Choroid plexus epithelial cell (primary cell): ENCODE data around the gene PTPRB.
A peak's percentile ranks its signal among the peaks of the same experiment; 100 is the strongest.

Experiments used
- DNase-seq: peaks from one replicate; pipeline ENCODE4 v3.0.0-alpha.2; 2010; ENCODE audit warnings: low read depth
- H3K4me3 ChIP-seq: 2 replicates; pipeline ENCODE4 v1.5.1; 2011; ENCODE audit warnings: low read depth, mild to moderate bottlenecking, control low read depth, low read length, moderate library complexity
- TF ChIP-seq, protein P1 (sequence below): conservative IDR thresholded peaks from 2 replicates; pipeline ENCODE4 v1.5.1; 2011; ENCODE audit warnings: low read depth, mild to moderate bottlenecking, control low read depth, inconsistent platforms, low read length, moderate library complexity

Gene PTPRB

GRCh38 chr12:70590549-70591226 lies 46.5 kb downstream of the PTPRB start:
- peak; percentile 28 for DNase-seq
- H3K4me3 ChIP-seq, result no peak overlapping the region
- TF ChIP-seq, protein P1, sequence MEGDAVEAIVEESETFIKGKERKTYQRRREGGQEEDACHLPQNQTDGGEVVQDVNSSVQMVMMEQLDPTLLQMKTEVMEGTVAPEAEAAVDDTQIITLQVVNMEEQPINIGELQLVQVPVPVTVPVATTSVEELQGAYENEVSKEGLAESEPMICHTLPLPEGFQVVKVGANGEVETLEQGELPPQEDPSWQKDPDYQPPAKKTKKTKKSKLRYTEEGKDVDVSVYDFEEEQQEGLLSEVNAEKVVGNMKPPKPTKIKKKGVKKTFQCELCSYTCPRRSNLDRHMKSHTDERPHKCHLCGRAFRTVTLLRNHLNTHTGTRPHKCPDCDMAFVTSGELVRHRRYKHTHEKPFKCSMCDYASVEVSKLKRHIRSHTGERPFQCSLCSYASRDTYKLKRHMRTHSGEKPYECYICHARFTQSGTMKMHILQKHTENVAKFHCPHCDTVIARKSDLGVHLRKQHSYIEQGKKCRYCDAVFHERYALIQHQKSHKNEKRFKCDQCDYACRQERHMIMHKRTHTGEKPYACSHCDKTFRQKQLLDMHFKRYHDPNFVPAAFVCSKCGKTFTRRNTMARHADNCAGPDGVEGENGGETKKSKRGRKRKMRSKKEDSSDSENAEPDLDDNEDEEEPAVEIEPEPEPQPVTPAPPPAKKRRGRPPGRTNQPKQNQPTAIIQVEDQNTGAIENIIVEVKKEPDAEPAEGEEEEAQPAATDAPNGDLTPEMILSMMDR, result no peak

DNA sequence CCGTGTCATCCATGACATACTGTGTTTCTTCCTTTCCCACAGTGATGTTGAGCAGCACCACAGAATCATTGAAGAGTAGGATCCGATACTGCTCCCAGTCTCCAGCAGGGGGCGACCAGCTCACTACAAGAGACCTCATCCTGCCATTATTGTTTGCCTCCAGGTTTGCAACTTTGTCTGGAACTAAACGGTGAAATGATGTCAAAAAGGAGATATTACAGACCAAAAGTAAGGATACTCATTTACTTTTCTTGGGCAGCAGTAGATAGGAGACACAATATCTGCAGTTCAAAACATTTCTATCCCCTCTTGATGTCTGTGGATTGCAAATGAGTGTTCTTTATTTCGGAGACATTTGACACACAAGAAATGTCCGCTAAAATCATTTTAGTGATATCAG lies 47.2 kb downstream of the PTPRB start:
- DNase-seq, result peak; percentile 92
- H3K4me3 ChIP-seq, result no peak overlapping the region
- TF ChIP-seq, protein P1, result peak; percentile 96

GRCh38 chr12:70584332-70584731 lies 52.9 kb downstream of the PTPRB start:
- DNase-seq, result no peak
- TF ChIP-seq, protein P1, result no peak
- H3K4me3 ChIP-seq, result no peak overlapping the region

GRCh38 chr12:70583251-70583650 lies 54.0 kb downstream of the PTPRB start:
- no peak overlapping the region for H3K4me3 ChIP-seq
- DNase-seq, result no peak
- TF ChIP-seq, protein P1, result no peak

DNA sequence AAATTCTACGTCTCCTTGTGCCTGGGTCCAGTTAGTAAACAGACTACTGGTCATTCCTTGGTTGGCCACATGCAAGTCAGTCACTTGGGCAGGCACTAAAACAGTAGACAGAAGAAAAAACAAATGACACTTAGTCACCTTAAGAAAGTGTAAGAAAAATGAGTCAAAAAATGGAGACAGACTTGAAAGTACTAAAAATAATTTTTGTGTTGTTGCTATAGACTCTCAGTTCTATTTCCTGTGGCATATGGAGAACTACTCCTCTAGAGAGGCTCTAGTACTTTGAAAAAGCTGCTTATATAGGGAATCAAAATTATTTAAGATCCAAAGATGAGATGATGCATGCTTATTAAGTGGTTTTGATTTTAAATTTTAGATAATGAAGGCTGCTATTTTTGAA lies 56.0 kb downstream of the PTPRB start:
- DNase-seq, result no peak
- TF ChIP-seq, protein P1, result no peak
- no peak overlapping the region for H3K4me3 ChIP-seq

DNA sequence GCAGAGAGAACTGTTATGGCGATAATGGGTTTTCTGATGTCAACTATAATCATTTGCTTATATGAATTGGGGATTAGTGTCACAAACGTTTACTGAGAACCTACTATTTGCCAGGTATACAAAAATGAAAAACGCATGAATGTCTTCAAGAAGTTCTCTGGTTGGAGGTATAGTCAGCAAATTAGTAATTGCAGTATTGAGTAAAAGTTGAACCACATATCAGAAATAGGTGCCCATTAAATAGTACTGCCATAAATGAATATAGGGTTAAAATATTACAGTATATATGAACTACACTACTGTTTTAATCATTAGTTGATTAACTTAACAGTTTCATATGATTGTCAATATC lies 60.0 kb downstream of the PTPRB start:
- TF ChIP-seq, protein P1, result no peak
- no peak overlapping the region for H3K4me3 ChIP-seq
- no peak for DNase-seq
